ENCODE data around the gene CERS1.

The CERS1 gene

GRCh38 chr19:18895038-18895823 is 727 bp downstream of the CERS1 start:
- TF ChIP-seq POLR2A (IDR thresholded peaks at IDR 0.05; ENCODE audit: low read depth, low read length) (no peak), TAF1 (IDR thresholded peaks at IDR 0.05; ENCODE audit: borderline replicate concordance, low read depth, low read length) (no peak), POLR2AphosphoS5 (IDR thresholded peaks at IDR 0.05; ENCODE audit: low read depth, low read length) (no peak)
- DNase-seq (ENCODE audit: insufficient read length) (no peak), FAIRE-seq (no peak)

- TF ChIP-seq POLR2A (IDR thresholded peaks at IDR 0.05; ENCODE audit: low read depth, low read length) (no peak), POLR2AphosphoS5 (IDR thresholded peaks at IDR 0.05; ENCODE audit: low read depth, low read length) (no peak), TAF1 (IDR thresholded peaks at IDR 0.05; ENCODE audit: borderline replicate concordance, low read depth, low read length) (no peak)
- no peak for DNase-seq (ENCODE audit: insufficient read length)
- no peak for FAIRE-seq
Measured at GRCh38 chr19:18894254-18895037, 1.5 kb downstream of the CERS1 start.

GRCh38 chr19:18893587-18894253 is 2.2 kb downstream of the CERS1 start:
- DNase-seq (ENCODE audit: insufficient read length) (no peak), FAIRE-seq (no peak)
- no peak for TF ChIP-seq POLR2A (IDR thresholded peaks at IDR 0.05; ENCODE audit: low read depth, low read length)
- no peak for TF ChIP-seq TAF1 (IDR thresholded peaks at IDR 0.05; ENCODE audit: borderline replicate concordance, low read depth, low read length)
- no peak for TF ChIP-seq POLR2AphosphoS5 (IDR thresholded peaks at IDR 0.05; ENCODE audit: low read depth, low read length)

- FAIRE-seq (no peak), DNase-seq (ENCODE audit: insufficient read length) (no peak)
- TF ChIP-seq POLR2A (IDR thresholded peaks at IDR 0.05; ENCODE audit: low read depth, low read length) (no peak), POLR2AphosphoS5 (IDR thresholded peaks at IDR 0.05; ENCODE audit: low read depth, low read length) (no peak)
Measured at GRCh38 chr19:18889949-18890745, 5.8 kb downstream of the CERS1 start.

GRCh38 chr19:18886972-18887371 is 9.0 kb downstream of the CERS1 start:
- DNase-seq (ENCODE audit: insufficient read length): no peak
- no peak for TF ChIP-seq POLR2A (IDR thresholded peaks at IDR 0.05; ENCODE audit: low read depth, low read length)
- no peak for FAIRE-seq

- no peak for FAIRE-seq
- no peak for TF ChIP-seq POLR2A (IDR thresholded peaks at IDR 0.05; ENCODE audit: low read depth, low read length)
- TF ChIP-seq TAF1 (IDR thresholded peaks at IDR 0.05; ENCODE audit: borderline replicate concordance, low read depth, low read length): no peak
- TF ChIP-seq POLR2AphosphoS5 (IDR thresholded peaks at IDR 0.05; ENCODE audit: low read depth, low read length): no peak
Measured at GRCh38 chr19:18883526-18884304, 12.2 kb downstream of the CERS1 start.

GRCh38 chr19:18881491-18881890 is 14.5 kb downstream of the CERS1 start:
- TF ChIP-seq POLR2A (IDR thresholded peaks at IDR 0.05; ENCODE audit: low read depth, low read length) (no peak), TAF1 (IDR thresholded peaks at IDR 0.05; ENCODE audit: borderline replicate concordance, low read depth, low read length) (no peak), POLR2AphosphoS5 (IDR thresholded peaks at IDR 0.05; ENCODE audit: low read depth, low read length) (no peak)
- FAIRE-seq: no peak
- no peak for DNase-seq (ENCODE audit: insufficient read length)

More at GRCh38 chr19:18883526-18884304, 12.2 kb downstream of the CERS1 start:
- no peak for DNase-seq (ENCODE audit: insufficient read length)

- FAIRE-seq (peak; percentile 17), DNase-seq (ENCODE audit: insufficient read length) (no peak)
- no peak for TF ChIP-seq POLR2AphosphoS5 (IDR thresholded peaks at IDR 0.05; ENCODE audit: low read depth, low read length)
- no peak for TF ChIP-seq POLR2A (IDR thresholded peaks at IDR 0.05; ENCODE audit: low read depth, low read length)
- TF ChIP-seq TAF1 (IDR thresholded peaks at IDR 0.05; ENCODE audit: borderline replicate concordance, low read depth, low read length): no peak
Measured at GRCh38 chr19:18879579-18880373, 16.2 kb downstream of the CERS1 start.

- DNase-seq (ENCODE audit: insufficient read length): no peak
- TF ChIP-seq POLR2AphosphoS5 (IDR thresholded peaks at IDR 0.05; ENCODE audit: low read depth, low read length): no peak
- no peak for TF ChIP-seq POLR2A (IDR thresholded peaks at IDR 0.05; ENCODE audit: low read depth, low read length)
- no peak for TF ChIP-seq TAF1 (IDR thresholded peaks at IDR 0.05; ENCODE audit: borderline replicate concordance, low read depth, low read length)
- FAIRE-seq: no peak
Measured at GRCh38 chr19:18878858-18879578, 16.9 kb downstream of the CERS1 start.
